H1 (cell line): ENCODE results near the gene DCAF15. TPM values are rescaled to one million over a fixed set of nuclear protein-coding genes. Genes with fewer than 3 reads are reported as not detected.

Source experiments
- CTCF ChIA-PET: fragments of 300-600 bp; sonication (Branson Sonifier 250); formaldehyde crosslinking; loops from one replicate; lab custom pipeline; 2021; ENCODE audit not compliant: partially characterized antibody; lab: Charles Lee
- POLR2A ChIA-PET: fragments of 300-600 bp; sonication (Branson Sonifier 250); formaldehyde crosslinking; loops from one replicate; lab custom pipeline; 2021; ENCODE audit warnings: inconsistent platforms; ENCODE audit not compliant: partially characterized antibody; lab: Charles Lee
- DNase-seq, 2 experiments: peaks; one replicate each; pipeline versions ENCODE4 v3.0.0 to v3.0.0-alpha.2; 2010 to 2022; ENCODE audit warnings: low spot score in 2 of 2, low read depth in 1 of 2, mixed read lengths in 1 of 2
- FAIRE-seq: peaks from 2 replicates; lab custom pipeline; 2011; peaks lifted over from hg19 to GRCh38; lab: Jason Lieb, UNC
- H2AFZ ChIP-seq: 2 replicates; pipeline ENCODE4 v1.8.1; 2012; ENCODE audit warnings: low read length, inconsistent platforms
- H2AK5ac ChIP-seq: 2 replicates; pipeline ENCODE4 v1.6.1; 2013; ENCODE audit warnings: low read depth, low read length
- H2BK120ac ChIP-seq: replicated peaks from 2 replicates; pipeline ENCODE3; 2013; ENCODE audit warnings: low read depth, low read length, inconsistent platforms
- H2BK12ac ChIP-seq: 2 replicates; pipeline ENCODE4 v1.6.1; 2013; ENCODE audit warnings: low read depth, low read length
- H2BK15ac ChIP-seq: 2 replicates; pipeline ENCODE4 v1.6.1; 2013; ENCODE audit warnings: low read length
- H2BK20ac ChIP-seq: 2 replicates; pipeline ENCODE4 v1.6.1; 2013; ENCODE audit warnings: low read length
- H2BK5ac ChIP-seq: 2 replicates; pipeline ENCODE4 v1.6.1; 2013; ENCODE audit warnings: low read depth, low read length
- H3K14ac ChIP-seq: 2 replicates; pipeline ENCODE4 v1.6.1; 2013; ENCODE audit warnings: inconsistent platforms; ENCODE audit not compliant: insufficient read length
- H3K18ac ChIP-seq: 2 replicates; pipeline ENCODE4 v1.6.1; 2013; ENCODE audit warnings: low read length; ENCODE audit errors: extremely low read depth
- H3K23ac ChIP-seq: 2 replicates; pipeline ENCODE4 v1.6.1; 2013; ENCODE audit warnings: inconsistent platforms; ENCODE audit not compliant: insufficient read length
- H3K23me2 ChIP-seq: 2 replicates; pipeline ENCODE4 v1.6.1; 2013; ENCODE audit warnings: low read depth, low read length
- H3K27ac ChIP-seq: 2 replicates; pipeline ENCODE4 v1.6.1; 2011; ENCODE audit warnings: low read depth, low read length, inconsistent platforms
- H3K27me3 ChIP-seq, 4 experiments: replicated peaks in 1 of 4; 1 replicate in 1 of 4; 2 replicates in 3 of 4; pipeline versions ENCODE4 v1.6.1 to v1.8.1; 2011 to 2013; ENCODE audit warnings: low read length in 3 of 4, mild to moderate bottlenecking in 3 of 4, inconsistent platforms in 2 of 4, mixed read lengths in 2 of 4, moderate library complexity in 1 of 4; ENCODE audit not compliant: control insufficient read depth in 3 of 4, insufficient read depth in 3 of 4; ENCODE audit errors: extremely low read depth in 1 of 4
- H3K36me3 ChIP-seq, 4 experiments: 2 replicates each; pipeline versions ENCODE4 v1.6.1 to v1.8.1; 2011 to 2013; ENCODE audit warnings: mild to moderate bottlenecking in 4 of 4, low read length in 3 of 4, moderate library complexity in 2 of 4, control low read depth in 1 of 4, inconsistent platforms in 1 of 4; ENCODE audit not compliant: insufficient read depth in 4 of 4, control insufficient read depth in 2 of 4
- H3K4ac ChIP-seq: replicated peaks from 2 replicates; pipeline ENCODE3; 2013; ENCODE audit warnings: low read length, low read depth, mixed read lengths, inconsistent platforms; ENCODE audit not compliant: insufficient read length
- H3K4me1 ChIP-seq, 4 experiments: replicated peaks in 1 of 4; 1 replicate in 1 of 4; 2 replicates in 3 of 4; pipeline versions ENCODE4 v1.6.1 to v1.8.1; 2011 to 2013; ENCODE audit warnings: low read length in 3 of 4, inconsistent platforms in 2 of 4, mixed read lengths in 1 of 4; ENCODE audit not compliant: insufficient read depth in 4 of 4, control insufficient read depth in 3 of 4
- H3K4me2 ChIP-seq, 2 experiments: 2 replicates each; pipeline versions ENCODE4 v1.6.1 to v1.8.1; 2011 to 2013; ENCODE audit warnings: low read depth in 2 of 2, low read length in 2 of 2, control low read depth in 1 of 2, inconsistent platforms in 1 of 2, mild to moderate bottlenecking in 1 of 2; ENCODE audit not compliant: insufficient read depth in 1 of 2
- H3K4me3 ChIP-seq, 4 experiments: fragments of 200-600, 300-600 bp in 1 of 4; sonication (generic), shearing (Covaris generic), sonication (Bioruptor Twin) in 1 of 4; 2 replicates each; pipeline versions ENCODE4 v1.5.1 to v1.8.1; 2011 to 2016; ENCODE audit warnings: low read length in 4 of 4, low read depth in 3 of 4, control low read depth in 2 of 4, inconsistent platforms in 2 of 4, mild to moderate bottlenecking in 2 of 4, mixed read lengths in 1 of 4, moderate library complexity in 1 of 4; ENCODE audit not compliant: insufficient read depth in 2 of 4; ENCODE audit errors: extremely low read depth in 1 of 4
- H3K56ac ChIP-seq: replicated peaks from 2 replicates; pipeline ENCODE3; 2013; ENCODE audit warnings: low read depth, mild to moderate bottlenecking, mixed read lengths, low read length, inconsistent platforms; ENCODE audit not compliant: insufficient read length
- H3K79me1 ChIP-seq: 2 replicates; pipeline ENCODE4 v1.6.1; 2013; ENCODE audit warnings: low read depth, low read length, control low read depth
- H3K79me2 ChIP-seq, 2 experiments: 2 replicates each; pipeline versions ENCODE4 v1.6.1 to v1.8.1; 2012 to 2013; ENCODE audit warnings: low read length in 2 of 2, mild to moderate bottlenecking in 2 of 2, inconsistent platforms in 1 of 2; ENCODE audit not compliant: insufficient read depth in 2 of 2, control insufficient read depth in 1 of 2
- H3K9ac ChIP-seq, 4 experiments: replicated peaks in 1 of 4; 1 replicate in 1 of 4; 2 replicates in 3 of 4; pipeline versions ENCODE4 v1.6.1 to v1.8.1; 2011 to 2013; ENCODE audit warnings: low read depth in 3 of 4, low read length in 3 of 4, control low read depth in 2 of 4, mild to moderate bottlenecking in 2 of 4, moderate library complexity in 2 of 4, inconsistent platforms in 1 of 4; ENCODE audit errors: extremely low read depth in 1 of 4
- H3K9me3 ChIP-seq, 2 experiments: 2 replicates each; pipeline versions ENCODE4 v1.6.1 to v1.8.1; 2012 to 2013; ENCODE audit warnings: mild to moderate bottlenecking in 2 of 2, moderate library complexity in 2 of 2, control low read depth in 1 of 2, inconsistent platforms in 1 of 2, low read depth in 1 of 2, low read length in 1 of 2, mixed read lengths in 1 of 2; ENCODE audit not compliant: insufficient read depth in 2 of 2
- H4K20me1 ChIP-seq, 2 experiments: replicated peaks in 1 of 2; 2 replicates each; pipeline versions ENCODE3 to v1.8.1; 2011 to 2013; ENCODE audit warnings: inconsistent platforms in 2 of 2, low read length in 2 of 2, mild to moderate bottlenecking in 1 of 2; ENCODE audit not compliant: insufficient read depth in 2 of 2, control insufficient read depth in 1 of 2
- H4K5ac ChIP-seq: 2 replicates; pipeline ENCODE4 v1.6.1; 2013; ENCODE audit warnings: low read length, low read depth, mixed read lengths, inconsistent platforms; ENCODE audit not compliant: insufficient read length
- H4K8ac ChIP-seq: 2 replicates; pipeline ENCODE4 v1.8.0; 2013; ENCODE audit warnings: mild to moderate bottlenecking, moderate library complexity, low read length, inconsistent platforms; ENCODE audit not compliant: insufficient read depth; ENCODE audit errors: extremely low read depth
- H4K91ac ChIP-seq: replicated peaks from 2 replicates; pipeline ENCODE3; 2013; ENCODE audit warnings: low read length, mixed read lengths, inconsistent platforms; ENCODE audit not compliant: insufficient read length
- CTBP2 ChIP-seq: IDR thresholded peaks from 2 replicates; pipeline ENCODE4 v1.7.0; 2011; ENCODE audit warnings: borderline replicate concordance, mild to moderate bottlenecking, moderate library complexity, mixed read lengths, low read length; ENCODE audit not compliant: insufficient read depth, insufficient read length
- MAFK ChIP-seq: IDR thresholded peaks from 2 replicates; pipeline ENCODE4 v1.6.1; 2012; ENCODE audit warnings: low read depth, mild to moderate bottlenecking, improper control_type of control experiment, low read length
- SP1 ChIP-seq: IDR thresholded peaks from 2 replicates; pipeline ENCODE4 v1.6.1; 2011; ENCODE audit warnings: low read depth, low read length
- TEAD4 ChIP-seq: IDR thresholded peaks from 2 replicates; pipeline ENCODE4 v1.6.1; 2012; ENCODE audit warnings: low read depth, low read length, inconsistent platforms, mixed read lengths
- WGBS, 2 experiments: shearing (Covaris generic) in 1 of 2; methylation state at CpG; one replicate each; pipeline versions ENCODE4 v1.1.6 to v1.1.7; 2013 to 2015; ENCODE audit warnings: low lambda C conversion rate in 2 of 2, mixed read lengths in 2 of 2, inconsistent platforms in 1 of 2, low coverage in 1 of 2, missing lambda C conversion rate in 1 of 2; ENCODE audit not compliant: insufficient replicate concordance in 2 of 2, insufficient coverage in 1 of 2, insufficient read length in 1 of 2; ENCODE audit errors: extremely low coverage in 1 of 2, missing lambda C conversion rate in 1 of 2; 5-methylcytosine and 5-hydroxymethylcytosine counted together
- polyA plus RNA-seq, 7 experiments: library from polyadenylated mRNA; depleted of rRNA in 3 of 7; stranded (reverse) in 5 of 7; unstranded in 2 of 7; fragments of >200 nt in 5 of 7; fragments of 200-250 nt in 2 of 7; gene quantifications; 1 replicate in 5 of 7; 2 replicates in 1 of 7; 4 replicates in 1 of 7; pipeline versions ENCODE4 v1.2.1 to v1.2.3, GENCODE V29; 2011 to 2013; ENCODE audit warnings: missing spikeins in 2 of 7, mixed read lengths in 2 of 7
- total RNA-seq: library from RNA; stranded (reverse); fragmentation: NEBNext Ultra II Directional; extraction: Animal tissue kit (Norgen Biotek cat#: 25700); gene quantifications from 2 replicates; pipeline ENCODE4 v1.2.1, GENCODE V29; 2021

Gene DCAF15
- total and polyA plus RNA-seq, 2 of the 8 experiments (the other 6 are each of a cell fraction or from before 2014, with no cell fraction given): 68.7 to 80.8 TPM

DNA sequence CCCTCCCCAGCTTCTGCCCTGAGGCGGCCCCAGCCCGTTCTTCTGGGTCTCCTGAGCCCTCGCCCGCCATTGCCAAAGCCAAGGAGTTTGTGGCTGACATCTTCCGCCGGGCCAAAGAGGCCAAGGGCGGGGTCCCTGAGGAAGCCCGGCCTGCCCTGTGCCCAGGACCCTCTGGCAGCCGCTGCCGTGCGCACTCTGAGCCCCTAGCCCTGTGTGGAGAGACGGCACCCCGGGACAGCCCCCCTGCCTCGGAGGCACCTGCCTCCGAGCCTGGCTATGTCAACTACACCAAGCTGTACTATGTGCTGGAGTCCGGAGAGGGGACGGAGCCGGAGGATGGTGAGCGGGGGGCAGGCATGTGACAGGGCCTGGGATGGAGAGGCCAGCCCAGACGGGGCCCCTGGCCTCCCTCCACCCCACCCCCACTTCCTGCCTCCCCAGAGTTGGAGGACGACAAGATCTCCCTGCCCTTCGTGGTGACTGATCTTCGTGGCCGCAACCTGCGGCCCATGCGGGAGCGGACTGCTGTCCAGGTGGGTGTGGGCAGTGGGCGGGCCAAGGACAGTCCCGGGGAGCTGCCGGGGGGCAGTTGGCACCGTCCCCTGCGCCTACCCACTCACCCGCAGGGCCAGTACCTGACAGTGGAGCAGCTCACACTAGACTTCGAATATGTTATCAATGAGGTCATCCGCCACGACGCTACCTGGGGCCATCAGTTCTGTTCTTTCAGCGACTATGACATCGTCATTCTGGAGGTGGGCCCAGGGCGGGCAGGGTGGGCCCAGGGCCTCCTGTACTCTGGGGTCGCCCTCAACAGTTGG lies 7.0 kb downstream of the DCAF15 start:
- 94% methylated on average over 31 of the region's 41 CpGs; no CpG with 5 or more reads in 1 of the 2 experiments for WGBS, 2 experiments
- Histone ChIP-seq H2BK15ac (no peak overlapping the region), H2AK5ac (no peak overlapping the region), H2AFZ (no peak overlapping the region), H3K4me2 (no peak overlapping the region), H3K4me3 (no peak overlapping the region), H3K79me1 (peaks cover 4% of the 10 kb centered on the region), H3K9ac (no peak overlapping the region), H3K56ac (no peak overlapping the region), H3K4me1 (peaks cover 0 to 9% (median 4%) of the 10 kb centered on the region in 4 experiments; a peak in 4 of 7 replicates), H3K79me2 (peaks cover 0 to 3% of the 10 kb centered on the region in 2 experiments; a peak in 1 of 4 replicates), H3K14ac (no peak overlapping the region), H3K23me2 (peaks cover 13% of the 10 kb centered on the region; the same call in 1 of the 2 replicates), H2BK20ac (no peak overlapping the region), H3K9me3 (no peaks in the 10 kb centered on the region), H3K27me3 (peaks cover 0 to 4% (median 0%) of the 10 kb centered on the region in 4 experiments; a peak in 2 of 7 replicates), H3K27ac (no peak overlapping the region), H2BK120ac (no peak overlapping the region), H4K5ac (no peak overlapping the region), H4K91ac (no peak overlapping the region), H3K23ac (no peak overlapping the region), H2BK12ac (no peak overlapping the region), H2BK5ac (no peak overlapping the region; the same call in 1 of the 2 replicates), H3K18ac (no peak overlapping the region), H3K4ac (no peak overlapping the region), H3K36me3 (peaks cover 20 to 45% (median 44%) of the 10 kb centered on the region in 4 experiments), H4K8ac (no peak overlapping the region), H4K20me1 (peaks cover 0 to 13% of the 10 kb centered on the region in 2 experiments)
- FAIRE-seq (no peak), DNase-seq (no peak)
- POLR2A ChIA-PET: interaction anchor here (0.9 to 4.8 kb wide), 11 partner anchors 14 to 161 kb away, joined by 3 to 44 read pairs (median 3); partner anchors contain the start of gene RFX1
- CTCF ChIA-PET: interaction anchor here (0.5 to 7.8 kb wide), 21 partner anchors 9 to 112 kb away, joined by 3 to 77 read pairs (median 4); partner anchors contain the start of gene PODNL1
- TF ChIP-seq MAFK (no peak), TEAD4 (no peak), SP1 (no peak), CTBP2 (no peak)
